ENCODE results near the gene ZNF652.

GRCh38 chr17:49369760-49370159 lies 7.7 kb upstream of the ZNF652 start:
- TF ChIP-seq CTCF (conservative IDR thresholded peaks at IDR 0.05; ENCODE audit: low read depth in 2 of 2) (no peak), REST (IDR thresholded peaks at IDR 0.05; ENCODE audit: unreplicated experiment) (no peak), EZH2 (IDR thresholded peaks at IDR 0.05; ENCODE audit: low read depth, unreplicated experiment) (no peak)

Measured in GM23338 (cell line).